ENCODE data around the gene ENOPH1. TPM values are rescaled to one million over a fixed set of nuclear protein-coding genes. Genes with fewer than 3 reads are reported as not detected.

ENOPH1 gene
- total and polyA plus RNA-seq, 2 of the 13 experiments (the other 11 are each of a cell fraction or from before 2014, with no cell fraction given) = 15.5 to 64.3 TPM

DNA sequence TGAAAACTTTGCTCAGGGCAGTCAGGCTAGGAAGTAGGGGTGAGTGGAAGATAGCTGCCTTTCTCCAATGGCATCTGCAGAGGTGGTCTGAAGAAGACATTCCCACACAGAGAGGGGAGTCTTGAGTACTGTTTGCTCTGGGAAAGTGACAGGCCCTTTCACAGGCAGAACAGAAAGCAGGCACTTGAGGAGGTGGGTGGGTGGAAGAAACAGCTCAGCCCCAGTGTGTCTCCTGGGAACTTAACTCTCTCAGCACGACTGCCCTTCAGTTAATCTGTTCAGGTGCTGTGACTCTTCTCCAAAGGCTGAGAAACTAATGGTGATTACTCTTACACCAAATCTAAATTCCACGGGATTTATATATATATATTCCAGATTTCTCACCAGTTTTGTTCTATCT, 28.3 kb downstream of the ENOPH1 start:
- FAIRE-seq (no peak), ATAC-seq (no peak)
- 95% methylated on average over 2 of the region's 2 CpGs for WGBS (ENCODE audit: low lambda C conversion rate)

More for the DNA sequence above, 28.3 kb downstream of the ENOPH1 start:
- DNase-seq (ENCODE audit: low spot score) = no peak
- H3K9ac ChIP-seq (ENCODE audit: insufficient read depth, low read depth, low read length) = no peak overlapping the region
- H3K4me2 ChIP-seq (ENCODE audit: low read depth, low read length) = no peak overlapping the region
- H4K20me1 ChIP-seq (ENCODE audit: insufficient read depth, low read length) = no peaks in the 10 kb centered on the region
- peaks cover 9 to 44% of the 10 kb centered on the region in 2 experiments; a peak in 4 of 5 replicates for H3K36me3 ChIP-seq (replicated peaks in 1 of 2; ENCODE audit: control insufficient read depth in 1 of 2, insufficient read depth in 2 of 2, low read length in 2 of 2)
- no TSS peak for BruUV-seq (replicated peaks)
- no peak overlapping the region for H2AFZ ChIP-seq (ENCODE audit: low read length)
- CTCF ChIA-PET (ENCODE audit: low intra/inter-chr PET ratio, low total read pairs) = no interaction called here
- no peak for TF ChIP-seq KLF16 (CRISPR knock-in tag; IDR thresholded peaks at IDR 0.05)
- TF ChIP-seq MTF2 (CRISPR knock-in tag; IDR thresholded peaks at IDR 0.05; ENCODE audit: borderline replicate concordance) = no peak
- TF ChIP-seq ZMYM3 (CRISPR knock-in tag; IDR thresholded peaks at IDR 0.05) = no peak
- no peak for TF ChIP-seq TAF15 (IDR thresholded peaks at IDR 0.05; ENCODE audit: low read depth, low read length, poor library complexity, severe bottlenecking)
- no peak for TF ChIP-seq ZNF605 (CRISPR knock-in tag; IDR thresholded peaks at IDR 0.05)
- no peak for TF ChIP-seq SRSF1 (optimal IDR thresholded peaks at IDR 0.05; ENCODE audit: low read depth, low read length)
- no peak for TF ChIP-seq NCOA1 (CRISPR knock-in tag; IDR thresholded peaks at IDR 0.05)
- no peak for TF ChIP-seq FOXM1 (CRISPR knock-in tag; IDR thresholded peaks at IDR 0.05)
- no peak for TF ChIP-seq FOXP1 (IDR thresholded peaks at IDR 0.05)
- TF ChIP-seq FOXP1 (CRISPR knock-in tag; IDR thresholded peaks at IDR 0.05) = no peak
- no peak for TF ChIP-seq ZNF232 (CRISPR knock-in tag; IDR thresholded peaks at IDR 0.05; ENCODE audit: borderline replicate concordance)
- no peak for TF ChIP-seq FOXK2 (IDR thresholded peaks at IDR 0.05)
- no peak for TF ChIP-seq RORA (CRISPR knock-in tag; IDR thresholded peaks at IDR 0.05)
- TF ChIP-seq, protein P1, sequence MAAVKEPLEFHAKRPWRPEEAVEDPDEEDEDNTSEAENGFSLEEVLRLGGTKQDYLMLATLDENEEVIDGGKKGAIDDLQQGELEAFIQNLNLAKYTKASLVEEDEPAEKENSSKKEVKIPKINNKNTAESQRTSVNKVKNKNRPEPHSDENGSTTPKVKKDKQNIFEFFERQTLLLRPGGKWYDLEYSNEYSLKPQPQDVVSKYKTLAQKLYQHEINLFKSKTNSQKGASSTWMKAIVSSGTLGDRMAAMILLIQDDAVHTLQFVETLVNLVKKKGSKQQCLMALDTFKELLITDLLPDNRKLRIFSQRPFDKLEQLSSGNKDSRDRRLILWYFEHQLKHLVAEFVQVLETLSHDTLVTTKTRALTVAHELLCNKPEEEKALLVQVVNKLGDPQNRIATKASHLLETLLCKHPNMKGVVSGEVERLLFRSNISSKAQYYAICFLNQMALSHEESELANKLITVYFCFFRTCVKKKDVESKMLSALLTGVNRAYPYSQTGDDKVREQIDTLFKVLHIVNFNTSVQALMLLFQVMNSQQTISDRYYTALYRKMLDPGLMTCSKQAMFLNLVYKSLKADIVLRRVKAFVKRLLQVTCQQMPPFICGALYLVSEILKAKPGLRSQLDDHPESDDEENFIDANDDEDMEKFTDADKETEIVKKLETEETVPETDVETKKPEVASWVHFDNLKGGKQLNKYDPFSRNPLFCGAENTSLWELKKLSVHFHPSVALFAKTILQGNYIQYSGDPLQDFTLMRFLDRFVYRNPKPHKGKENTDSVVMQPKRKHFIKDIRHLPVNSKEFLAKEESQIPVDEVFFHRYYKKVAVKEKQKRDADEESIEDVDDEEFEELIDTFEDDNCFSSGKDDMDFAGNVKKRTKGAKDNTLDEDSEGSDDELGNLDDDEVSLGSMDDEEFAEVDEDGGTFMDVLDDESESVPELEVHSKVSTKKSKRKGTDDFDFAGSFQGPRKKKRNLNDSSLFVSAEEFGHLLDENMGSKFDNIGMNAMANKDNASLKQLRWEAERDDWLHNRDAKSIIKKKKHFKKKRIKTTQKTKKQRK (IDR thresholded peaks at IDR 0.05; ENCODE audit: low read length) = no peak
- no peak for TF ChIP-seq ZFP41 (CRISPR knock-in tag; IDR thresholded peaks at IDR 0.05; ENCODE audit: borderline replicate concordance)
- no peak for TF ChIP-seq ZNF431 (CRISPR knock-in tag; IDR thresholded peaks at IDR 0.05; ENCODE audit: borderline replicate concordance, low read depth)
- no peak for TF ChIP-seq ZNF619 (CRISPR knock-in tag; IDR thresholded peaks at IDR 0.05)
- TF ChIP-seq, protein P2, sequence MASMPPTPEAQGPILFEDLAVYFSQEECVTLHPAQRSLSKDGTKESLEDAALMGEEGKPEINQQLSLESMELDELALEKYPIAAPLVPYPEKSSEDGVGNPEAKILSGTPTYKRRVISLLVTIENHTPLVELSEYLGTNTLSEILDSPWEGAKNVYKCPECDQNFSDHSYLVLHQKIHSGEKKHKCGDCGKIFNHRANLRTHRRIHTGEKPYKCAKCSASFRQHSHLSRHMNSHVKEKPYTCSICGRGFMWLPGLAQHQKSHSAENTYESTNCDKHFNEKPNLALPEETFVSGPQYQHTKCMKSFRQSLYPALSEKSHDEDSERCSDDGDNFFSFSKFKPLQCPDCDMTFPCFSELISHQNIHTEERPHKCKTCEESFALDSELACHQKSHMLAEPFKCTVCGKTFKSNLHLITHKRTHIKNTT (CRISPR knock-in tag; IDR thresholded peaks at IDR 0.05) = no peak
- TF ChIP-seq, protein P3, sequence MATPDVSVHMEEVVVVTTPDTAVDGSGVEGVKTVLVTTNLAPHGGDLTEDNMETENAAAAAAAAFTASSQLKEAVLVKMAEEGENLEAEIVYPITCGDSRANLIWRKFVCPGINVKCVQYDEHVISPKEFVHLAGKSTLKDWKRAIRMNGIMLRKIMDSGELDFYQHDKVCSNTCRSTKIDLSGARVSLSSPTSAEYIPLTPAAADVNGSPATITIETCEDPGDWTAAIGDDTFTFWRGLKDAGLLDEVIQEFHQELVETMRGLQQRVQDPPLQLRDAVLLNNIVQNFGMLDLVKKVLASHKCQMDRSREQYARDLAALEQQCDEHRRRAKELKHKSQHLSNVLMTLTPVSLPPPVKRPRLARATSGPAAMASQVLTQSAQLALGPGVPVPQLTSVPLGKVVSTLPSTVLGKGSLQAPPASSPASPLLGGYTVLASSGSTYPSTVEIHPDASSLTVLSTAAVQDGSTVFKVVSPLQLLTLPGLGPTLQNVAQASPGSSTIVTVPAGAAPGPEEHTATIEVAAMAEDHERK (CRISPR knock-in tag; IDR thresholded peaks at IDR 0.05; ENCODE audit: low read depth) = no peak
- TF ChIP-seq XRCC5 (optimal IDR thresholded peaks at IDR 0.05; ENCODE audit: low read length) = no peak
- POLR2A ChIA-PET = no interaction called here
- no peaks in the 10 kb centered on the region for H3K9me3 ChIP-seq (ENCODE audit: low read length)
- in situ Hi-C loops (cut with HindIII; ENCODE audit: extremely low pct_ligation_motif_present, low pct_unique_long_range_greater_than_20kb) (no loop called here), intact Hi-C loops (cut with micrococcal nuclease; ENCODE audit: unreplicated experiment) (no loop called here)
- no peaks in the 10 kb centered on the region for H3K27me3 ChIP-seq (ENCODE audit: control insufficient read depth in 1 of 2, insufficient read depth in 2 of 2, low read length in 2 of 2)
- H3K4me3 ChIP-seq (replicated peaks in 1 of 3; ENCODE audit: insufficient read depth in 1 of 3, low read depth in 2 of 3, low read length in 3 of 3) = no peak overlapping the region
- no peaks in the 10 kb centered on the region for H3K4me1 ChIP-seq (ENCODE audit: insufficient read depth, low read length)
- H3K79me2 ChIP-seq (ENCODE audit: insufficient read depth, low read length) = no peaks in the 10 kb centered on the region
- no peak overlapping the region for H3K27ac ChIP-seq (ENCODE audit: extremely low read length, insufficient read depth, low read length)
